ENCODE measurements around the gene CNTN3.

The CNTN3 gene

GRCh38 chr3:74661672-74662071 is 47.2 kb upstream of the CNTN3 start:
- Histone ChIP-seq H3K36me3 (ENCODE audit: control insufficient read depth in 2 of 2, insufficient read depth in 1 of 2, low read length in 2 of 2) (no peaks in the 10 kb centered on the region), H3K4me1 (ENCODE audit: control insufficient read depth, insufficient read depth, low read length) (no peaks in the 10 kb centered on the region), H3K9me3 (ENCODE audit: control insufficient read depth, insufficient read depth, low read depth, low read length) (no peaks in the 10 kb centered on the region), H3K27ac (ENCODE audit: extremely low read depth, low read depth, low read length) (no peak overlapping the region), H3K4me3 (ENCODE audit: low read depth, low read length) (no peak overlapping the region)
- TF ChIP-seq GLIS2 (tag by site-specific recombination; IDR thresholded peaks at IDR 0.05): no peak
- TF ChIP-seq KLF7 (tag by site-specific recombination; IDR thresholded peaks at IDR 0.05; ENCODE audit: borderline replicate concordance): no peak
- POLR2A ChIA-PET: no interaction called here
- CTCF ChIA-PET: no interaction called here

DNA sequence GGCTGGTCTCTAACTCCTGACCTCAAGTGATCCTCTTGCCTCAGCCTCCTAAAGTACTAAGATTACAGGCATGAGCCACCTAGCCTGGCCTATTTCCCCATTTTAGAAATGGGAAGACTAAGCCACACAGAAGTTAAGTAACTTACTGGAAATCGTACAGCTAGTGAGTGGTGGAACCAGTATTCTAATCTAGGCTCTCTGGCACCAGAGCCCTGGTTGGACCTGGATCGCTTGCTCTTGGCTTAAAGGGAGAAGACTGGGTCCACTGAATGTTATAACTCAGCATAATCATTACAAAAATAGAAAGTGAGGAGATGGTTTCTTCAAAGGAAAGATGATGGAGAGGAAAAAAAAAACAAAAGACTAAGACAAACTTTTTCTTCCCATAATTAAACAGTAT is 37.4 kb upstream of the CNTN3 start:
- no peak overlapping the region for H3K4me3 ChIP-seq (ENCODE audit: low read depth, low read length)
- H3K36me3 ChIP-seq (ENCODE audit: control insufficient read depth in 2 of 2, insufficient read depth in 1 of 2, low read length in 2 of 2): no peaks in the 10 kb centered on the region
- CTCF ChIA-PET: no interaction called here
- H3K9me3 ChIP-seq (ENCODE audit: control insufficient read depth, insufficient read depth, low read depth, low read length): no peaks in the 10 kb centered on the region
- H3K27ac ChIP-seq (ENCODE audit: extremely low read depth, low read depth, low read length): no peak overlapping the region
- TF ChIP-seq ZNF335 (tag by site-specific recombination; conservative IDR thresholded peaks at IDR 0.05) (no peak), SETDB1 (IDR thresholded peaks at IDR 0.05; ENCODE audit: insufficient read length, low read length) (no peak), MZF1 (tag by site-specific recombination; IDR thresholded peaks at IDR 0.05; ENCODE audit: borderline replicate concordance) (no peak), ZBTB8A (tag by site-specific recombination; IDR thresholded peaks at IDR 0.05) (no peak), GLIS2 (tag by site-specific recombination; IDR thresholded peaks at IDR 0.05) (no peak), ZNF558 (tag by site-specific recombination; IDR thresholded peaks at IDR 0.05) (no peak), ZNF121 (tag by site-specific recombination; IDR thresholded peaks at IDR 0.05) (no peak), SALL2 (tag by site-specific recombination; IDR thresholded peaks at IDR 0.05; ENCODE audit: borderline replicate concordance) (no peak), ZNF449 (tag by site-specific recombination; IDR thresholded peaks at IDR 0.05) (no peak)
- H3K4me1 ChIP-seq (ENCODE audit: control insufficient read depth, insufficient read depth, low read length): no peaks in the 10 kb centered on the region
- POLR2A ChIA-PET: interaction anchor here (0.7 kb wide), 1 partner anchor 648 kb away, joined by 8 read pairs; no protein-coding TSS in a partner anchor

DNA sequence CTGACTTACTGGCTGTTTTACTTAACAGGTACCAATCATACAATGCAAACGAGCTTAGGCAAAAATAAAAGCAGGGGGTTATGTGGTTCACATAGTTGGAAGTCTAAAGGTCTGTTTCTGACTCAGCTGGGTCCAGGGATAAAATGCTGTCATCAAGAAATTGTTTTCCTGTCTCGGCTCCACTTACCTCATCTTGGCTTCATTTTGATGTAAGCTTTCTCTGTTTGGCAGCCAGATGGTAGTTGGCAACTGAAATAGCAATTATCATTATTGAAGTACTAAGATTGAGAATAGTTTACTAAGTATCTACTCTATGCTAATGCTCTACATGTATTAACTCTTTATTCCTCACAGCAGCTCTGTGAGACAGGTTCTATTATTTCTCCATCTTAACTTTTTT is 36.8 kb upstream of the CNTN3 start:
- CTCF ChIA-PET: no interaction called here
- H3K9me3 ChIP-seq (ENCODE audit: control insufficient read depth, insufficient read depth, low read depth, low read length): no peaks in the 10 kb centered on the region
- H3K4me1 ChIP-seq (ENCODE audit: control insufficient read depth, insufficient read depth, low read length): no peaks in the 10 kb centered on the region
- POLR2A ChIA-PET: no interaction called here
- no peaks in the 10 kb centered on the region for H3K36me3 ChIP-seq (ENCODE audit: control insufficient read depth in 2 of 2, insufficient read depth in 1 of 2, low read length in 2 of 2)
- H3K27ac ChIP-seq (ENCODE audit: extremely low read depth, low read depth, low read length): no peak overlapping the region
- no peak overlapping the region for H3K4me3 ChIP-seq (ENCODE audit: low read depth, low read length)
- TF ChIP-seq ZNF830 (tag by site-specific recombination; IDR thresholded peaks at IDR 0.05; ENCODE audit: low read depth): no peak
- no peak for TF ChIP-seq ZNF560 (tag by site-specific recombination; IDR thresholded peaks at IDR 0.05; ENCODE audit: borderline replicate concordance)
- TF ChIP-seq, protein P1, sequence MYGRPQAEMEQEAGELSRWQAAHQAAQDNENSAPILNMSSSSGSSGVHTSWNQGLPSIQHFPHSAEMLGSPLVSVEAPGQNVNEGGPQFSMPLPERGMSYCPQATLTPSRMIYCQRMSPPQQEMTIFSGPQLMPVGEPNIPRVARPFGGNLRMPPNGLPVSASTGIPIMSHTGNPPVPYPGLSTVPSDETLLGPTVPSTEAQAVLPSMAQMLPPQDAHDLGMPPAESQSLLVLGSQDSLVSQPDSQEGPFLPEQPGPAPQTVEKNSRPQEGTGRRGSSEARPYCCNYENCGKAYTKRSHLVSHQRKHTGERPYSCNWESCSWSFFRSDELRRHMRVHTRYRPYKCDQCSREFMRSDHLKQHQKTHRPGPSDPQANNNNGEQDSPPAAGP (tag by site-specific recombination; IDR thresholded peaks at IDR 0.05): no peak
- TF ChIP-seq MEIS1 (CRISPR knock-in tag; IDR thresholded peaks at IDR 0.05; ENCODE audit: borderline replicate concordance): no peak
- TF ChIP-seq GFI1B (tag by site-specific recombination; IDR thresholded peaks at IDR 0.05): no peak
- TF ChIP-seq SP7 (tag by site-specific recombination; IDR thresholded peaks at IDR 0.05): no peak
- TF ChIP-seq, protein P2, sequence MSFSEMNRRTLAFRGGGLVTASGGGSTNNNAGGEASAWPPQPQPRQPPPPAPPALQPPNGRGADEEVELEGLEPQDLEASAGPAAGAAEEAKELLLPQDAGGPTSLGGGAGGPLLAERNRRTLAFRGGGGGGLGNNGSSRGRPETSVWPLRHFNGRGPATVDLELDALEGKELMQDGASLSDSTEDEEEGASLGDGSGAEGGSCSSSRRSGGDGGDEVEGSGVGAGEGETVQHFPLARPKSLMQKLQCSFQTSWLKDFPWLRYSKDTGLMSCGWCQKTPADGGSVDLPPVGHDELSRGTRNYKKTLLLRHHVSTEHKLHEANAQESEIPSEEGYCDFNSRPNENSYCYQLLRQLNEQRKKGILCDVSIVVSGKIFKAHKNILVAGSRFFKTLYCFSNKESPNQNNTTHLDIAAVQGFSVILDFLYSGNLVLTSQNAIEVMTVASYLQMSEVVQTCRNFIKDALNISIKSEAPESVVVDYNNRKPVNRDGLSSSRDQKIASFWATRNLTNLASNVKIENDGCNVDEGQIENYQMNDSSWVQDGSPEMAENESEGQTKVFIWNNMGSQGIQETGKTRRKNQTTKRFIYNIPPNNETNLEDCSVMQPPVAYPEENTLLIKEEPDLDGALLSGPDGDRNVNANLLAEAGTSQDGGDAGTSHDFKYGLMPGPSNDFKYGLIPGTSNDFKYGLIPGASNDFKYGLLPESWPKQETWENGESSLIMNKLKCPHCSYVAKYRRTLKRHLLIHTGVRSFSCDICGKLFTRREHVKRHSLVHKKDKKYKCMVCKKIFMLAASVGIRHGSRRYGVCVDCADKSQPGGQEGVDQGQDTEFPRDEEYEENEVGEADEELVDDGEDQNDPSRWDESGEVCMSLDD (tag by site-specific recombination; IDR thresholded peaks at IDR 0.05): no peak
- no peak for TF ChIP-seq BCL11A (tag by site-specific recombination; IDR thresholded peaks at IDR 0.05; ENCODE audit: low read depth)
- no peak for TF ChIP-seq ZNF112 (tag by site-specific recombination; IDR thresholded peaks at IDR 0.05)
- no peak for TF ChIP-seq ZNF362 (tag by site-specific recombination; IDR thresholded peaks at IDR 0.05)
- TF ChIP-seq ZNF341 (tag by site-specific recombination; IDR thresholded peaks at IDR 0.05; ENCODE audit: low read depth): no peak
- TF ChIP-seq GLIS2 (tag by site-specific recombination; IDR thresholded peaks at IDR 0.05): no peak
- no peak for TF ChIP-seq ZNF629 (tag by site-specific recombination; IDR thresholded peaks at IDR 0.05)
- TF ChIP-seq ZSCAN18 (tag by site-specific recombination; IDR thresholded peaks at IDR 0.05): no peak
- TF ChIP-seq ZSCAN16 (tag by site-specific recombination; IDR thresholded peaks at IDR 0.05): no peak
- no peak for TF ChIP-seq ZNF324 (tag by site-specific recombination; IDR thresholded peaks at IDR 0.05)
